ENCODE results near the gene DGKD.

Gene DGKD

GRCh38 chr2:233448220-233448559 is 93.9 kb downstream of the DGKD start:
- peak in 1 of 2 experiments; percentile 17 for DNase-seq

- DNase-seq: no peak
Observed at GRCh38 chr2:233448575-233448974, 94.3 kb downstream of the DGKD start.

GRCh38 chr2:233449081-233449901 is 95.0 kb downstream of the DGKD start:
- peak in 1 of 2 experiments; percentile 25 for DNase-seq

- no peak for DNase-seq
Observed at GRCh38 chr2:233449921-233450863, 95.9 kb downstream of the DGKD start.

- DNase-seq: no peak
Observed at GRCh38 chr2:233450864-233451575, 96.7 kb downstream of the DGKD start.

- peak; percentile 76 to 91 for DNase-seq
Observed at GRCh38 chr2:233451950-233452349, 97.7 kb downstream of the DGKD start.

- DNase-seq: no peak
Observed at GRCh38 chr2:233453111-233453915, 99.0 kb downstream of the DGKD start.

- DNase-seq: no peak
Observed at GRCh38 chr2:233453916-233454315, 99.6 kb downstream of the DGKD start.

- no peak for DNase-seq
Observed at GRCh38 chr2:233455006-233455405, 100.7 kb downstream of the DGKD start.

- no peak for DNase-seq
Observed at GRCh38 chr2:233455491-233455890, 101.2 kb downstream of the DGKD start.

- DNase-seq: no peak
Observed at GRCh38 chr2:233456111-233456510, 101.8 kb downstream of the DGKD start.

GRCh38 chr2:233456934-233457333 is 102.6 kb downstream of the DGKD start:
- no peak for DNase-seq

- DNase-seq: no peak
Observed at GRCh38 chr2:233457356-233457755, 103.1 kb downstream of the DGKD start.

- no peak for DNase-seq
Observed at GRCh38 chr2:233458031-233458610, 103.8 kb downstream of the DGKD start.

GRCh38 chr2:233458826-233459225 is 104.5 kb downstream of the DGKD start:
- DNase-seq: no peak

GRCh38 chr2:233459426-233459825 is 105.1 kb downstream of the DGKD start:
- no peak for DNase-seq

- no peak for DNase-seq
Observed at GRCh38 chr2:233460726-233461441, 106.6 kb downstream of the DGKD start.

GRCh38 chr2:233461481-233461891 is 107.2 kb downstream of the DGKD start:
- DNase-seq: no peak

- DNase-seq: no peak
Observed at GRCh38 chr2:233462202-233462785, 108.0 kb downstream of the DGKD start.

- DNase-seq: no peak
Observed at GRCh38 chr2:233462826-233463470, 108.7 kb downstream of the DGKD start.
